NCI-H748 treated with DMSO at 0.1 percent for 48 hours (cell line): ENCODE measurements around the gene ARPC2.

Experiments
- DNase-seq: peaks from one replicate; lab custom pipeline; 2025; lab: John Stamatoyannopoulos, UW

ARPC2 gene

GRCh38 chr2:218255446-218255845, 38.5 kb downstream of the ARPC2 start:
- no peak for DNase-seq

- no peak for DNase-seq
Measured at GRCh38 chr2:218256612-218257350, 39.8 kb downstream of the ARPC2 start.

GRCh38 chr2:218257390-218257981, 40.5 kb downstream of the ARPC2 start:
- DNase-seq = no peak

GRCh38 chr2:218259099-218259961, 42.3 kb downstream of the ARPC2 start:
- no peak for DNase-seq

GRCh38 chr2:218260166-218260565, 43.2 kb downstream of the ARPC2 start:
- DNase-seq = no peak

DNA sequence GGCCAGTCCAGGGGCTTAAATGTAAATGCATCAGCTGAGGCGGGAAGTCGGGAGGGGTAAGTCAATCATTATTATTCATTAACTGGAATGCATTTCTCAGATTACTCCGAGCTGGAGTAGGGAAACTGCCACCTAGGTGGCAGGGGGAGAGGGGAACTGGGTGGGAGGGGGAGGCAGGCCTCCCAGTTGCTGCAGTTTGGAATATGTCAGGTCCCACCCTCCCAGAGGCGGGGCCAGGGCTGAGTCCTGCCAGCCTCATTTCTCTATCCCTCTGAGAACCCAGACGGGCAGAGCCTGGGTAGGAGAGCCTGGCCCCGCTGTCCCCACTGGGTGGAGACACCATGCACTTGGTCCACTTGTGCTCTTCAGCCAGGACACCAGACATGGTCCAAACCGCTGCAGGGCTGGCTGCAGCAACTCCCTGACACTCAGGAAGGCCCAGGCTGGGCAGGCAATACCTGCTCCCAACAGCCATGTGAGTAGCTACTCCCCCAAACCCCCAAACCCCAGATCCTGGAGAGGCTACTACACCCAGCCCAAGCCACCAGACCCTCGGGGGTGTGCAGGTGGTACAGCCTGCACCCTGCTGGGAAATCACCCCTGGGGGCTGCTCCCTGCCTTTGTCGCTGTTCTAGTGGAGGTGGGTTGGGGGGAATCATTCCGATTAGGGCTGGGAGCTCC, 43.9 kb downstream of the ARPC2 start, which contains the start of gene GPBAR1:
TSS of gene GPBAR1 (plus strand) at position 274 of the 681 bp plus-strand sequence. CDS start 1,710 bp downstream, outside the sequence.
- DNase-seq = no peak

DNA sequence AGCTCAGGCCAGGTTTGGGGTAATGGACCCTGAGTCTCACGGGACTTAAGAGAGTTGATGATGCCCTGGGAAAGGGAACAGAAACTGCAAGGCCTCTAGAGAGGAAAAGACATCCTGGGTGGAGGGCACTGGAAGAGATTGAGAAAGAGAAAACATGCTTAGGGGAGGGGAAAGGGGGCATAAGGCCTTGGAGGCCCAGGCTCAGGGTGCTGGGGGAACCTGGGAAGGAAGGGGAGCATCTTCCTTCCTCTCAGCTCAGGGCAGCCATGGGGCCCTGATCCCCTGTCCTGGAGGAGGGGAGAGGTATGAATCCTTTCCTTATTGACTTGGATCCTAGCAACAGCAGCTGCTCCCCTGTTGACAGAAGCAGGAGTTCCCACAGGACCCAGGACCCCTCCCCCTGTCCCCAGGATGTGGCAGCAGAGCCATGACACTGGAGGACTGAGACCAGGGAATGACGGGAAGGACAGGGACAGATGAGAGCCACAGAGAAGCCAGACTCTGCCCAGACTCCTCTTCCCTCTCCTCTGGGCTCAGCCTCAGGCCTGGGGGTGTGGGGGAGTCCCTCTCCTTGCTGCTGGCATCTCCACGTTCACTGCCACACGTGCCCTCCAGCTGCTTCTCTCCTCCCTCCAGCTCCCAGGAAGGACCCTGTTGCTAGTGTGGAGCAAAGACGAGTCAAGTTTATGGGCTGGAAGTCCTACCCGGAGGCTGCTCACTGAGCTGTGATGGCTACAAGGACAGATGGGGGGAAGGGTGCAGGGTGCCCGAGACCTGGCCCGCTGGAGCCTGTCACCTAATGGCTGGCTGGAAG, 44.6 kb downstream of the ARPC2 start:
- DNase-seq = no peak

GRCh38 chr2:218262237-218262600, 45.2 kb downstream of the ARPC2 start:
- DNase-seq = no peak

GRCh38 chr2:218262631-218263586, 45.9 kb downstream of the ARPC2 start:
- DNase-seq = no peak

- DNase-seq = no peak
Measured at GRCh38 chr2:218263817-218264641, 47.0 kb downstream of the ARPC2 start.

GRCh38 chr2:218264773-218265561, 48.0 kb downstream of the ARPC2 start:
- DNase-seq = no peak

DNA sequence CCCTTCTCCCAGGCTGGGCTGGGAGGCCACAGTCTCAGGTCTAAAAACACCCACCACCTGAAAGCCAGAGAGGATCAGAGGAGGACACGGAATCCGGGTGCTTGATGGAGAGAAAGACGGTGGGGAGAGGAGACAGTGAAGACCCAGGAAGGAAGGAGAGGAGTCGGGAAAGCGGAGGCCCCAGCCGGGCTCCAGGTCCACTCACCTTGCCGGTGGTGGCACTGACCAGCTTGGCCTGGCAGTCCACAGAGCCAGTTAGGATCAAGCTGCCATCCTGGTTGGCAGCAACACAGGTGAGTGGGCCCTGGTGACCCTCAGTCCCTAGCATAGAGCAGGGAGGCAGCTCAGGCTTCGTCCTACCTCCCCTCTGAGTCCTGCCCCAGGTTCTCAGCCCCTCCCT, 48.6 kb downstream of the ARPC2 start:
- no peak for DNase-seq

- DNase-seq = no peak
Measured at GRCh38 chr2:218266316-218266979, 49.5 kb downstream of the ARPC2 start.

DNA sequence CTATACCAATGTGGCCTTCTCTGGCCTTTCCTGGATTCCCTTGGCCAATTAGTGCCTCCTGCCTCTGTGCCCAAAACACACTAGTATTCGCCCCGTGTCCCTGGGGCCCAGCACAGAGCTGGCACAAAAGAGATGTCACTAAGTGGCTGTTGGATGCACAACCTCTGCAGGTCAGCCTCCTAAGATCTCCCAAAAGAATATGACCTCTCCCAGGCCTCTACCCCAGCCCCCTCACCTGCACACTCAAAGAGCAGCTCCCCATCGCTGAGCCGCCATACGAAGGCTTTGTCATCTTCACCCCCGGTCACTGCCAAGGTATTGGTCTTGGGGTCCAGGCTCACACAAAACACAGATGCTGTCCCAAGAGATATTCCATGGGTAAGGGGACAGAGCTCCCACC, 50.3 kb downstream of the ARPC2 start:
- DNase-seq = no peak

DNA sequence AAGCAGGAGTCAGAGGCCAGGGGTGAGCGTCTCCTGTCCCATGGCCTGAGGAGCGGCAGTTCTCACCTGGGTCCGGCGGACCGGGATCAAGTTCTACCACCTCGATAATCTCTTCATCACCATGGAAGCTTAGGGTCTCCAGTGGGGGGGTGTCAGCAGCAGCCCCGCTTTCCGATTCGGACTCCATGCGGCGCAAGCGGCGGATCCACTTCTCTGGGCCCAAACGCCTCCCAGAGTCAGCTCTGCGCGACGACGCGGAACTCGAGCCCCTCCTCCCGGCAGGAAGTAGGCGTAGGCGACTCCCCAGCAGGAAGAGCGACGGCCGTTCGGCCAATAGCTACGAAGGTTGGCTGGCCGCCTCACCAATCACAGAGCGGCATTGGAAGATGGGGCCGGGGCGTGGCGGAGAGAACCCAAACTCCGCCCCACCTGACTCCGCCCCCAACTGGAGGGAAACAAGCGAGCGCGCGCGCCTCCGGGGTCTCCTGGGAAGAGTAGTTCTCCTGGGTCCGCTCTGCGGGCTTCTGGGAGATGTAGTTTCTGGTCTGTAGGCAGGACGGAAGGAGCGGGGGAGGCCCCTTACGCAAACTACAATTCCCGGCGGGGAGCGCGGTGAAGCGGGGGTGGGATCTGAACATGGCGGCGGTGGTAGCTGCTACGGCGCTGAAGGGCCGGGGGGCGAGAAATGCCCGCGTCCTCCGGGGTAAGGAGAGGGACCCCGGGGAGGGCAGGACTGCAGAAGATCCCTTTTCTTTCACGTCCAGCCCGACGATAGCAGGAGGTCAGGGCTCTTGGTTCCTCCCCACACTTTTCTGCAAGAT, 53.1 kb downstream of the ARPC2 start, which contains the start of the genes AAMP and PNKD:
TSS of gene AAMP (minus strand) at position 238 of the 821 bp plus-strand sequence. CDS start at position 187, 51 bp downstream.
TSS of gene PNKD (plus strand) at position 620 of the 821 bp plus-strand sequence. CDS start at position 637, 17 bp downstream.
- peak; percentile 98 for DNase-seq

- DNase-seq = no peak
Measured at GRCh38 chr2:218270721-218271486, 53.9 kb downstream of the ARPC2 start.
